Brain microvascular endothelial cell (primary cell): ENCODE results near the gene MYO16.

Experiments
- DNase-seq: peaks from one replicate; pipeline ENCODE4 v3.0.0-alpha.2; 2020
- H3K27ac ChIP-seq: fragments of 250-450 bp; sonication (Bioruptor Pico); 2 replicates; pipeline ENCODE4 v1.5.1; 2020; ENCODE audit warnings: mild to moderate bottlenecking, moderate library complexity
- H3K27me3 ChIP-seq: fragments of 250-450 bp; sonication (Bioruptor Pico); replicated peaks from 2 replicates; pipeline ENCODE4 v1.5.1; 2020; ENCODE audit warnings: mild to moderate bottlenecking
- H3K36me3 ChIP-seq: fragments of 250-450 bp; sonication (Bioruptor Pico); replicated peaks from 2 replicates; pipeline ENCODE4 v1.5.1; 2020; ENCODE audit warnings: mild to moderate bottlenecking
- H3K4me3 ChIP-seq: 2 replicates; pipeline ENCODE4 v1.5.1; 2011; ENCODE audit warnings: low read depth, mild to moderate bottlenecking, control low read depth, low read length, moderate library complexity
- CTCF ChIP-seq: IDR thresholded peaks from 2 replicates; pipeline ENCODE4 v1.5.1; 2011; ENCODE audit warnings: low read depth, mild to moderate bottlenecking, moderate library complexity, low read length, control low read depth, inconsistent platforms; ENCODE audit errors: missing control alignments
- in situ Hi-C: cut with HindIII; loops from 2 replicates; pipeline ENCODE4 v1.10.0; 2017; ENCODE audit warnings: low sequenced_read_pairs, low pct_ligation_motif_present

Gene MYO16

GRCh38 chr13:108917581-108917980, 288.2 kb downstream of the MYO16 start:
- H3K27ac ChIP-seq = peak overlapping the region; percentile 33
- DNase-seq = peak; percentile 43
- TF ChIP-seq CTCF = no peak
- no peaks in the 10 kb centered on the region for H3K27me3 ChIP-seq
- in situ Hi-C loops = no loop called here
- H3K36me3 ChIP-seq = no peaks in the 10 kb centered on the region
- no peak overlapping the region for H3K4me3 ChIP-seq

- no peak overlapping the region for H3K4me3 ChIP-seq
- no peak for DNase-seq
- H3K27me3 ChIP-seq = no peaks in the 10 kb centered on the region
- no peak overlapping the region for H3K27ac ChIP-seq
- H3K36me3 ChIP-seq = no peaks in the 10 kb centered on the region
- in situ Hi-C loops = no loop called here
- TF ChIP-seq CTCF = no peak
Observed at GRCh38 chr13:108919036-108919907, 289.9 kb downstream of the MYO16 start.

- no peak for DNase-seq
- Histone ChIP-seq H3K36me3 (no peaks in the 10 kb centered on the region), H3K4me3 (no peak overlapping the region), H3K27me3 (no peaks in the 10 kb centered on the region), H3K27ac (no peak overlapping the region)
- in situ Hi-C loops = no loop called here
- no peak for TF ChIP-seq CTCF
Observed at GRCh38 chr13:108920137-108920536, 290.7 kb downstream of the MYO16 start.

GRCh38 chr13:108921238-108921637, 291.8 kb downstream of the MYO16 start:
- no peaks in the 10 kb centered on the region for H3K27me3 ChIP-seq
- H3K4me3 ChIP-seq = no peak overlapping the region
- TF ChIP-seq CTCF = no peak
- H3K36me3 ChIP-seq = no peaks in the 10 kb centered on the region
- no peak overlapping the region for H3K27ac ChIP-seq
- in situ Hi-C loops = no loop called here
- DNase-seq = no peak

- Histone ChIP-seq H3K36me3 (no peaks in the 10 kb centered on the region), H3K27me3 (no peaks in the 10 kb centered on the region), H3K27ac (no peak overlapping the region), H3K4me3 (no peak overlapping the region)
- no peak for TF ChIP-seq CTCF
- DNase-seq = no peak
- in situ Hi-C loops = no loop called here
Observed at GRCh38 chr13:108922108-108922507, 292.7 kb downstream of the MYO16 start.

- no peak for DNase-seq
- H3K27me3 ChIP-seq = no peaks in the 10 kb centered on the region
- in situ Hi-C loops = no loop called here
- no peak for TF ChIP-seq CTCF
- no peak overlapping the region for H3K27ac ChIP-seq
- no peak overlapping the region for H3K4me3 ChIP-seq
- H3K36me3 ChIP-seq = no peaks in the 10 kb centered on the region
Observed at GRCh38 chr13:108923386-108924047, 294.1 kb downstream of the MYO16 start.
